Activated naive CD4-positive, alpha-beta T cell treated with anti-CD3 and anti-CD28 coated beads for 36 hours (primary cell): ENCODE results near the gene TK2. TPM values are rescaled to one million over a fixed set of nuclear protein-coding genes. Genes with fewer than 3 reads are reported as not detected.
"Not testable (repeated sequence)": the region's sequence is repeated elsewhere in the genome, so short reads cannot be mapped to it uniquely, and the experiment has no call there.

Experiments
- CTCF ChIA-PET: fragments of 350-600 bp; sonication (Branson Sonifier 250); formaldehyde crosslinking; loops from one replicate; lab custom pipeline; 2021; ENCODE audit warnings: antibody characterized with exemption; lab: Charles Lee
- DNase-seq: peaks from one replicate; pipeline ENCODE4 v3.0.0-alpha.2; 2020
- H3K27ac Mint-ChIP-seq: one replicate; pipeline ENCODE4 v1.8.0; 2021; ENCODE audit warnings: mild to moderate bottlenecking, mixed read lengths
- H3K27me3 Mint-ChIP-seq: one replicate; pipeline ENCODE4 v1.8.0; 2021; ENCODE audit warnings: low read depth, mixed read lengths
- H3K36me3 Mint-ChIP-seq: one replicate; pipeline ENCODE4 v1.8.0; 2021; ENCODE audit warnings: low read depth, mixed read lengths
- H3K4me1 Mint-ChIP-seq: one replicate; pipeline ENCODE4 v1.8.0; 2021; ENCODE audit warnings: low read depth, mixed read lengths
- H3K4me3 Mint-ChIP-seq: one replicate; pipeline ENCODE4 v1.8.0; 2021; ENCODE audit warnings: mild to moderate bottlenecking, moderate library complexity, mixed read lengths
- H3K9me3 Mint-ChIP-seq: one replicate; pipeline ENCODE4 v1.8.0; 2021; ENCODE audit warnings: mixed read lengths
- intact Hi-C: fragments of 100-400 bp; cut with micrococcal nuclease; formaldehyde crosslinking; loops from one replicate; pipeline ENCODE4 v1.15.1; 2023
- total RNA-seq, 2 experiments: library from RNA; stranded (reverse); gene quantifications; one replicate each; pipeline ENCODE4 v1.2.3, GENCODE V29; 2021

TK2 gene
- total RNA-seq, 2 experiments from 2014 or later, result 5.7 to 5.9 TPM

- H3K9me3 Mint-ChIP-seq, result no peaks in the 10 kb centered on the region
- H3K36me3 Mint-ChIP-seq, result no peaks in the 10 kb centered on the region
- no peaks in the 10 kb centered on the region for H3K4me1 Mint-ChIP-seq
- H3K27me3 Mint-ChIP-seq, result no peaks in the 10 kb centered on the region
- intact Hi-C loops, result no loop called here
- DNase-seq, result no peak
- no peak overlapping the region for H3K4me3 Mint-ChIP-seq
- CTCF ChIA-PET, result interaction anchor here (0.8 to 2.3 kb wide), 3 partner anchors 41 to 217 kb away, joined by 3 to 8 read pairs (median 3); partner anchors contain the start of gene TK2
- no peak overlapping the region for H3K27ac Mint-ChIP-seq
Measured at GRCh38 chr16:66508914-66509496, 40.9 kb downstream of the TK2 start.

DNA sequence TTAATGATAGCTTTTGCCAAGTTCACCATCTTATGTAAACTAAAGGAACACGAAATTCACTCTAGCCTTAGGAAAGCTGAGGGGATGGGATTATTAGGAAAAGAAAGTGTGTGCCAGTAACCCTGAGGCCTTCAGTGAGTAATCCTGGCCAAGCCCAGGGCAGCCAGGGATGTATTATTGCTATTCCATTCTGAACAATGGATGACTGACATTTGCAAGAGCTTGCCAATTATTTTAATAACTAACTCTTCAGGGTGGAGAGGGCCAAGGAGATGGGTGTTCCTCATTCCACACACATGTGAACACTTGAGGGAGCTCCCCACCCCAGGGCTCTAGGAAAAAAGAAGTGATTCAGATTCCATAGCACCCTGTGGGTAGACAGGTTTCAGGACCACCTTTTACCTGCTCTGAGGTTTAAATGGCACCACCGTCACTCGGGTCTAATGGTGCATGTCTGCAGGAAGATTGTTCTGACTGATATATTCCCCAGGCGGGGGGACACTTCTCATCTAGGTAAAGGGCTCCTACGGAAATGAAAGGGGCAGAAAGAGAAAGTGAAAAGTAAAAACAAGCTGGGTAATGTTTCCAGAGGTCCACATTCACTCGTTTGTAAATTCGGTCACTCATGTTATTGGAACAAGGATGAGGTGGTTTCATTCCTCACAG, 41.5 kb downstream of the TK2 start:
- no peaks in the 10 kb centered on the region for H3K9me3 Mint-ChIP-seq
- intact Hi-C loops, result no loop called here
- CTCF ChIA-PET, result interaction anchor here (0.6 to 2.3 kb wide), 3 partner anchors 42 to 245 kb away, joined by 3 to 8 read pairs (median 5); partner anchors contain the start of gene TK2
- no peaks in the 10 kb centered on the region for H3K36me3 Mint-ChIP-seq
- no peak for DNase-seq
- H3K4me1 Mint-ChIP-seq, result no peaks in the 10 kb centered on the region
- no peak overlapping the region for H3K27ac Mint-ChIP-seq
- H3K4me3 Mint-ChIP-seq, result no peak overlapping the region
- H3K27me3 Mint-ChIP-seq, result no peaks in the 10 kb centered on the region

DNA sequence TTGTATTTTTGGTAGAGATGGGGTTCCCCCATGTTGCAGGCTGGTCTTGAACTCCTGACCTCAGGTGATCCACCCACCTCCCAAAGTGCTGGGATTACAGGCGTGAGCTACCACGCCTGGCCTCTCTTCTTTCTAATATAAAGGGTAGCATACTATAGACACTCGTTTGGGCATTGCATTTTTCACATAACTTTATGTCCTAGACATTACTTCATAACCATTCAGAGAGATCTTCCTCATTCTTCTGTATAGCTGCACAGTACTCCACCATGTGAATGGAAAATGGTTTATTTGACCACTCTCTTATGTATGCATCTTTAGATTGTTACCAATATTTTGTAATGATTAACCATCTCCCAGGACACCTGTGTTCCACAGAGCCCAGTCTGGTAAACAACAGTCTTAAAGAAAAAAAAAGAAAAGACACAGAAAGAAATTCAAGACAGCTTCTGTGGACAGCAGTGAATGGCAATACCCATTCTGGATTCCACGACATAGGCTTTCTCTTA, 42.1 kb downstream of the TK2 start:
- H3K4me3 Mint-ChIP-seq, result no peak overlapping the region
- H3K36me3 Mint-ChIP-seq, result no peaks in the 10 kb centered on the region
- CTCF ChIA-PET, result interaction anchor here (0.6 to 2.3 kb wide), 3 partner anchors 82 to 246 kb away, joined by 3 to 8 read pairs (median 5); no protein-coding TSS in a partner anchor
- DNase-seq, result no peak
- H3K27ac Mint-ChIP-seq, result no peak overlapping the region
- no peaks in the 10 kb centered on the region for H3K27me3 Mint-ChIP-seq
- intact Hi-C loops, result no loop called here
- H3K9me3 Mint-ChIP-seq, result no peaks in the 10 kb centered on the region
- H3K4me1 Mint-ChIP-seq, result no peaks in the 10 kb centered on the region

DNA sequence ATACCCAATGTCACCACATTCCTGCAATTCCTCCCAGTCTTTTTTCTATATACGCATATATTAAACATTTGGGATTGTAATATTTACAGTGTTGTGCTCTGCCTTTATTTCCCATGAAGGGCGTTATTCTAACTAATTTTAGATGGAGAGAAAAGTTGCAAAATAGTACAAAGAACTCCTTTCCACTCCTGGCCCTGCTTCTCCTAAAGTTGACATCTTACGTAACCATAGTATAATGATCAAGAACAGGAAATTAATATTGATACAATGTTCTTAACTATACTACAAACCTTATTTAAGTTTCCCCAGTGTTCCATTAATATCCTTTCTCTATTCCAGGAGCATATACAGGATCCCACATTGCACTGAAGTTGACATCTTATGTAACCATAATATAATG, 46.3 kb downstream of the TK2 start:
- Mint-ChIP-seq H3K36me3 (no peaks in the 10 kb centered on the region), H3K4me3 (no peak overlapping the region), H3K27me3 (no peaks in the 10 kb centered on the region), H3K9me3 (no peaks in the 10 kb centered on the region), H3K4me1 (no peaks in the 10 kb centered on the region), H3K27ac (no peak overlapping the region)
- intact Hi-C loops, result no loop called here
- CTCF ChIA-PET, result no interaction called here
- no peak for DNase-seq

- H3K4me1 Mint-ChIP-seq, result no peaks in the 10 kb centered on the region
- H3K36me3 Mint-ChIP-seq, result no peaks in the 10 kb centered on the region
- DNase-seq, result no peak
- no peak overlapping the region for H3K4me3 Mint-ChIP-seq
- intact Hi-C loops, result no loop called here
- peak overlapping the region; percentile 12 for H3K27ac Mint-ChIP-seq
- CTCF ChIA-PET, result no interaction called here
- H3K27me3 Mint-ChIP-seq, result no peaks in the 10 kb centered on the region
- no peaks in the 10 kb centered on the region for H3K9me3 Mint-ChIP-seq
Measured at GRCh38 chr16:66503030-66503429, 46.9 kb downstream of the TK2 start.

GRCh38 chr16:66502020-66502913, 47.7 kb downstream of the TK2 start:
- Mint-ChIP-seq H3K4me1 (no peaks in the 10 kb centered on the region), H3K36me3 (no peaks in the 10 kb centered on the region), H3K9me3 (no peaks in the 10 kb centered on the region), H3K27me3 (no peaks in the 10 kb centered on the region), H3K27ac (no peak overlapping the region), H3K4me3 (no peak overlapping the region)
- CTCF ChIA-PET, result interaction anchor here (0.6 to 0.7 kb wide), 2 partner anchors 54 to 99 kb away, joined by 3 to 6 read pairs; no protein-coding TSS in a partner anchor
- DNase-seq, result no peak
- intact Hi-C loops, result no loop called here

DNA sequence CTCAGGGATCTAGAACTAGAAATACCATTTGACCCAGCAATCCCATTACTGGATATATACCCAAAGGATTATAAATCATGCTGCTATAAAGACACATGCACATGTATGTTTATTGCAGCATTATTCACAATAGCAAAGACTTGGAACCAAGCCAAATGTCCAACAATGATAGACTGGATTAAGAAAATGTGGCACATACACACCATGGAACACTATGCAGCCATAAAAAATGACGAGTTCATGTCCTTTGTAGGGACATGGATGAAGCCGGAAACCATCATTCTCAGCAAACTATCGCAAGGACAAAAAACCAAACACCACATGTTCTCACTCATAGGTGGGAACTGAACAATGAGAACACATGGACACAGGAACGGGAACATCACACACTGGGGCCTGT, 48.4 kb downstream of the TK2 start:
- H3K27ac Mint-ChIP-seq, DNase-seq, intact Hi-C loops, H3K36me3 Mint-ChIP-seq, H3K4me3 Mint-ChIP-seq, H3K4me1 Mint-ChIP-seq, H3K9me3 Mint-ChIP-seq, H3K27me3 Mint-ChIP-seq: not testable (repeated sequence)
- CTCF ChIA-PET, result interaction anchor here (0.6 kb wide), 1 partner anchor 55 kb away, joined by 3 read pairs; no protein-coding TSS in a partner anchor

DNA sequence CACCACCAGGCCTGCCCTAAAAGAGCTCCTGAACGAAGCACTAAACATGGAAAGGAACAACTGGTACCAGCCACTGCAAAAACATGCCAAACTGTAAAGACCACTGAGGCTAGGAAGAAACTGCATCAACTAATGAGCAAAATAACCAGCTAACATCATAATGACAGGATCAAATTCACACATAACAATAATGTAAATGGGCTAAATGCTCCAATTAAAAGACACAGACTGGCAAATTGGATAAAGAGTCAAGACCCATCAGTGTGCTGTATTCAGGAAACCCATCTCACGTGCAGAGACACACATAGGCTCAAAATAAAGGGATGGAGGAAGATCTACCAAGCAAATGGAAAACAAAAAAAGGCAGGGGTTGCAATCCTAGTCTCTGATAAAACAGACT, 52.0 kb downstream of the TK2 start:
- H3K36me3 Mint-ChIP-seq, H3K4me1 Mint-ChIP-seq, H3K27me3 Mint-ChIP-seq, H3K9me3 Mint-ChIP-seq, H3K27ac Mint-ChIP-seq, CTCF ChIA-PET, intact Hi-C loops, DNase-seq, H3K4me3 Mint-ChIP-seq: not testable (repeated sequence)

DNA sequence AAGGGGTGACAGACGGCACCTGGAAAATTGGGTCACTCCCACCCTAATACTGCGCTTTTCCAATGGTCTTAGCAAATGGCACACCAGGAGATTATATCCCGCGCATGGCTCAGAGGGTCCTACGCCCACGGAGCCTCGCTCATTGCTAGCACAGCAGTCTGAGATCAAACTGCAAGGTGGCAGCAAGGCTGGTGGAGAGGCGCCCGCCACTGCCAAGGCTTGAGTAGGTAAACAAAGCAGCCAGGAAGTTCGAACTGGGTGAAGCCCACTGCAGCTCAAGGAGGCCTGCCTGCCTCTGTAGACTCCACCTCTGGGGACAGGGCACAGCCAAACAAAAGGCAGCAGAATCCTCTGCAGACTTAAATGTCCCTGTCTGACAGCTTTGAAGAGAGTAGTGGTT, 53.7 kb downstream of the TK2 start:
- H3K27me3 Mint-ChIP-seq, H3K4me1 Mint-ChIP-seq, H3K36me3 Mint-ChIP-seq, H3K4me3 Mint-ChIP-seq, H3K9me3 Mint-ChIP-seq, DNase-seq, intact Hi-C loops, H3K27ac Mint-ChIP-seq: not testable (repeated sequence)
- CTCF ChIA-PET, result interaction anchor here (0.8 kb wide), 1 partner anchor 19 kb away, joined by 4 read pairs; no protein-coding TSS in a partner anchor

- DNase-seq, result no peak
- Mint-ChIP-seq H3K4me3 (no peak overlapping the region), H3K36me3 (no peaks in the 10 kb centered on the region), H3K27me3 (no peaks in the 10 kb centered on the region), H3K4me1 (no peaks in the 10 kb centered on the region), H3K27ac (no peak overlapping the region), H3K9me3 (no peaks in the 10 kb centered on the region)
- intact Hi-C loops, result no loop called here
- CTCF ChIA-PET, result interaction anchor here (0.8 kb wide), 1 partner anchor 18 kb away, joined by 4 read pairs; no protein-coding TSS in a partner anchor
Measured at GRCh38 chr16:66495440-66495839, 54.5 kb downstream of the TK2 start.

DNA sequence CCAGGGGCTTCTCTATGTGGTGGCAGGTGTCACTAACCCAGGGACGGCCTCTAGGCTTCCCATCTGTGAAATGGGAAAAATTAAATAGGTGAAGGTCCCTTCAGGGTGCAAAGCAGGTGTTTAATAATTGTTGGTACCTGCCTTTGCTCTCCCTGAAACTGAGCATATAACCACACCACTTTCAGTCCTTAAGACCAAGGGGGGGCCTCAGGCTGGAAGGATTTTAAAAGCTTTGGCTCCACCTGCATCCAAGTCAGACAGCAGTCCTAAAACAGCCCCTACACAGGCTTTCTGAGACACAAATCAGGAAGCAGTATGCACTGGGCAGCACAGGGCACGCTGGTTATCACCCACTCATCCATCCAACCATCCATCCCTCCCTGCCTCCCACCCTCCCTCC, 55.0 kb downstream of the TK2 start:
- intact Hi-C loops, result no loop called here
- Mint-ChIP-seq H3K27ac (no peak overlapping the region), H3K36me3 (no peaks in the 10 kb centered on the region), H3K27me3 (no peaks in the 10 kb centered on the region), H3K4me1 (no peaks in the 10 kb centered on the region), H3K4me3 (no peak overlapping the region), H3K9me3 (no peaks in the 10 kb centered on the region)
- no peak for DNase-seq
- CTCF ChIA-PET, result interaction anchor here (1.6 kb wide), 1 partner anchor 12 kb away, joined by 4 read pairs; no protein-coding TSS in a partner anchor
